Jurkat, Clone E6-1 (cell line): ENCODE measurements around the gene VPS37D.
A peak's percentile ranks its signal among the peaks of the same experiment; 100 is the strongest.
"Not testable (repeated sequence)": the region's sequence is repeated elsewhere in the genome, so short reads cannot be mapped to it uniquely, and the experiment has no call there.

ENCODE experiments used
- DNase-seq: peaks from one replicate; pipeline ENCODE4 v3.0.0-alpha.2; 2011; ENCODE audit warnings: low read depth, low spot score
- H3K4me3 ChIP-seq: 2 replicates; pipeline ENCODE4 v1.5.1; 2011; ENCODE audit warnings: mild to moderate bottlenecking, low read length, control low read depth, moderate library complexity

VPS37D gene

GRCh38 chr7:73702226-73702625 lies 34.6 kb downstream of the VPS37D start:
- no peak for DNase-seq
- H3K4me3 ChIP-seq: no peak overlapping the region

- DNase-seq: no peak
- H3K4me3 ChIP-seq: no peak overlapping the region
These were observed 35.0 kb downstream of the VPS37D start for GRCh38 chr7:73702665-73703064.

GRCh38 chr7:73703225-73703624 lies 35.6 kb downstream of the VPS37D start:
- no peak for DNase-seq
- no peak overlapping the region for H3K4me3 ChIP-seq

- no peak overlapping the region for H3K4me3 ChIP-seq
- DNase-seq: no peak
These were observed 36.4 kb downstream of the VPS37D start for GRCh38 chr7:73703757-73704639.

- no peak for DNase-seq
- no peak overlapping the region for H3K4me3 ChIP-seq
These were observed 37.3 kb downstream of the VPS37D start for GRCh38 chr7:73704640-73705550.

- no peak overlapping the region for H3K4me3 ChIP-seq
- DNase-seq: no peak
These were observed 37.9 kb downstream of the VPS37D start for GRCh38 chr7:73705551-73705920.

- no peak overlapping the region for H3K4me3 ChIP-seq
- DNase-seq: no peak
These were observed 38.8 kb downstream of the VPS37D start for GRCh38 chr7:73706126-73707044.

GRCh38 chr7:73707045-73707631 lies 39.5 kb downstream of the VPS37D start:
- DNase-seq: no peak
- H3K4me3 ChIP-seq: no peak overlapping the region

GRCh38 chr7:73708961-73709549 lies 41.4 kb downstream of the VPS37D start:
- H3K4me3 ChIP-seq: no peak overlapping the region
- DNase-seq: no peak

GRCh38 chr7:73712773-73713172 lies 45.1 kb downstream of the VPS37D start:
- no peak overlapping the region for H3K4me3 ChIP-seq
- DNase-seq: no peak

GRCh38 chr7:73713319-73713718 lies 45.7 kb downstream of the VPS37D start:
- DNase-seq, H3K4me3 ChIP-seq: not testable (repeated sequence)

GRCh38 chr7:73715648-73716317 lies 48.2 kb downstream of the VPS37D start:
- no peak for DNase-seq
- no peak overlapping the region for H3K4me3 ChIP-seq

- DNase-seq: no peak
- H3K4me3 ChIP-seq: no peak overlapping the region
These were observed 48.8 kb downstream of the VPS37D start for GRCh38 chr7:73716318-73716890.

GRCh38 chr7:73717025-73717807 lies 49.6 kb downstream of the VPS37D start:
- no peak overlapping the region for H3K4me3 ChIP-seq
- no peak for DNase-seq

- peak overlapping the region; percentile 62 for H3K4me3 ChIP-seq
- peak; percentile 78 for DNase-seq
These were observed 50.4 kb downstream of the VPS37D start for GRCh38 chr7:73717991-73718405.

GRCh38 chr7:73718438-73718881 lies 50.8 kb downstream of the VPS37D start:
- peak overlapping the region; percentile 62 for H3K4me3 ChIP-seq
- DNase-seq: no peak
